Stimulated activated naive CD8-positive, alpha-beta T cell treated with anti-CD3 and anti-CD28 coated beads, Interleukin-15, Interleukin-2, amounts not matched to agents 100 U/mL and 50 U/mL, for 24 hours (primary cell): ENCODE measurements around the gene DLGAP4.
A peak's percentile ranks its signal among the peaks of the same experiment; 100 is the strongest.

Experiments
- ATAC-seq: fragments of 150-1000 bp; cut with Tn5 transposase; one replicate; pipeline ENCODE4 v1.10.0; 2021
- DNase-seq: peaks from one replicate; pipeline ENCODE4 v3.0.0; 2021

The DLGAP4 gene

GRCh38 chr20:36384022-36384619, 78.0 kb downstream of the DLGAP4 start:
- DNase-seq (peak; percentile 47), ATAC-seq (no peak)

GRCh38 chr20:36385503-36385902, 79.4 kb downstream of the DLGAP4 start:
- DNase-seq: no peak
- no peak for ATAC-seq

DNA sequence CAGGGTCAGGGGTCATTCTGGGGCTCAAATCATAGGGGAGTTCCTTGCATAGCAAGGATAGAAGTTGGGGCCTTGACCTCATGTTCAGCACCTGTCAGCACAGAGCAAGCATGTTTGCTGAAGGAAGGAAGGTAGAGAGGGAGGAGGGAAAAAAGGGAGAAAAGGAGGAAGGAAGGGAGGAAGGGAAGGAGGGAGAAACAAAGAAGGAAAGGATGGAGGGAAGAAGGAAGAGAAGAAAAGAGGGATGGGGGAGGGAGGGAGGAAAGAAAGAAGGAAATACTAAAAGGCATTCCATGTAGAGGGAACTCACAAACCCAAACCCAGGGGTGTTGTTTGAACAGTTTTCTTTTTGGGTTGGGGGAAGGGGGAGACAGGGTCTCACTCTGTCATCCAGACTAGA, 80.1 kb downstream of the DLGAP4 start:
- no peak for DNase-seq

GRCh38 chr20:36390269-36390668, 84.1 kb downstream of the DLGAP4 start:
- DNase-seq (no peak), ATAC-seq (no peak)

More for the DNA sequence above, 80.1 kb downstream of the DLGAP4 start:
- no peak for ATAC-seq

DNA sequence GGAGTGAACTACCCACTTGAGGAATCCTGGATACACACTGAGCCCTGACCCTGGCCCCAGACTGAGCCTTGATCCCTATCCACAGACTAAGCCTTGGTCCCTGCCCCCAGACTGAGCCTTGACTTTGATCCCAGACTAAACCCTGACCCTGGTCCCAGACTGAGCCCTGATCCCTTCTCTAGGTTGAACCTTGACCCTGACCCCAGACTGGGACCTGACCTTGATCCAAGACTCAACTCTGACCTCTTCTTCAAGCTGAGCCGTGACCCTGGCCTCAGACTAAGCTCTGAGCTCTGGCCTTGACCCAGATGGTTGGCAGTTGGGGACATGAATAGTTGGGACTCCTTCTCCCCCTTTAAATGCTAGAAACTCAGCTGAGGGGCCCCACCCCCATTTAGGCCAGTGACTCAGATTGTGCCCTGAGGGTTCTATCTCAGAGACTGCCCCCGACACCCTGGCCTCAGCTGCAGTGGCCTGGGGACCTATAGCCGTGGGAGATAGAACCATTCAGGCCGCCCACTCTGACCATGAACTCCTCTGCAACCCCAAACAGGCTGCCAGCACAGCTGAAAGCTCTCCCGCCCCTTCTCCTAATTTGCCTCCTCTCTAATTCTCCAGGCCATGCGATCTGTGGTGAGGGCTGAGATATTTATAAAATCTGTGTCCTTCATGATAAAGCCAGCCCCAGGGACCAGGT, 84.7 kb downstream of the DLGAP4 start:
- no peak for DNase-seq
- ATAC-seq: no peak

GRCh38 chr20:36391456-36391855, 85.3 kb downstream of the DLGAP4 start:
- DNase-seq (no peak), ATAC-seq (no peak)

DNA sequence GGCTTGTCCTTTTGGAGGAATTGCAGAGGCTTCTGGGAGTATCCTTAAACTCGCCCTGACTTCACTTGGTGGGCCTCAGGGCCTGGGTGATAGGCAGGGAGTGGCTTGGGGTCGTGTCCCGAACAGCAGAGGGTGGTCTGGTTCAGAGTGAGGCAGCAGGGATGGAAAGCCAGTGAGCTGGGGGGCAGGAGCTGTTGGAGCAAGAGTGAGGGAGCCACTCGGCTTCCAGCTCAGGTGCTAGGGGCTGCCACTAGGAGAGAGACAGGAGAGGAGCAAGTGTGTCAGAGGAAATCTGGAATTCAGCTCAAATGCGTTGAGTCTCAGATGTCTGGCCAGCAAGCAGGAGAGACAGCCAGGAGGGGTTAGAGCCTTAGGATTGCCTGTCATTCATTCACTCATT, 85.8 kb downstream of the DLGAP4 start:
- ATAC-seq: no peak
- no peak for DNase-seq

DNA sequence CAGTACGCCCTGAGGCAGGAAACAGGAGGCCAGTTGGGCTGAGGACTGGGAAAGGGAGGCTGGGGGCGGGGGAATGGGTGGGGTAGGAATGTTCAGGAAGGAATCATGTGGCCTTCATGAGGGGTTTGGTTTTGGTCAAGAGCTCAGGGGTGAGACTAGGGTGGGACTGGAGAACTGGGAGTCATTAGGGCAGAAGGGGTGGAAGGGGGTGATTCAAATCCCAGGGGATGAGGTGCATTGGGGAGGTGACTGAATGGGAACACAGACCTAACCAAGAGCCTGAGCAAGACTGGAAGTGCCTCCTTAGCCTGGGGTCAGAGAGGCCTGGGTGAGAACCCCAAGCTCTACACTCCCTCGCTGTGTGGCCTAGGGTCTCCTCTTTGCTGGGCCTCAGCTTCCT, 86.8 kb downstream of the DLGAP4 start:
- ATAC-seq: no peak
- no peak for DNase-seq

DNA sequence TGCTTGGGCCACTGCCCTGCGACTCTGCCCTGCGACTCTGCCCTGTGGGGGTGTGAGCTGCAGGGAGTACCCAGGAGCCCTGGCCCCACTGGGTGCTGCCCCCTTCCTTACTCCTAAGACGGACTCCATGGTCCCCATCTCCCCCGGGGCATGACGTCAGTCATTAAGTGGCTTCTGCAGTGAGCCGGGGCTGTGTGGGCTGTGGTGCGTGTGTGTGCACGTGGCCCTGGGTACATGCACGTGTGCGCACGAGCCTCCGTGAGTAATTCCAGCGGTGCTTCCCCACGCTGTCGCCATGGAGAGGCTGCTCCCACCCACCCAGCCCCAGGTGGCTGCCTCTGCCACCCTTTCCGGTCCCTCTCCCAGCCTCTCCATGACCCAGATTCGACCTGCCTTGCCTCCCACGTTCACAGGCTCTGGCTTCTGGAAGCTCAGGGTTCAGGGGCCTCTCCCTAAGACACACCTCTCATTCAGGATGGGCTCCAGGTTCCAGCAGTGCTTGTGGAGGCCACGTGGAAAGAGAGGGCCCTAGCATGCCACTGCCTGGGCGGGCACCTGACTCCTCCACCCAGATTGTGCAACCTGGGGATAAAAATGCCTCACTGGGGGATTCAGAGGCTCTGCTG, 88.3 kb downstream of the DLGAP4 start:
- ATAC-seq: no peak
- no peak for DNase-seq

- ATAC-seq: no peak
- no peak for DNase-seq
These were observed 90.2 kb downstream of the DLGAP4 start for GRCh38 chr20:36396340-36396739.

DNA sequence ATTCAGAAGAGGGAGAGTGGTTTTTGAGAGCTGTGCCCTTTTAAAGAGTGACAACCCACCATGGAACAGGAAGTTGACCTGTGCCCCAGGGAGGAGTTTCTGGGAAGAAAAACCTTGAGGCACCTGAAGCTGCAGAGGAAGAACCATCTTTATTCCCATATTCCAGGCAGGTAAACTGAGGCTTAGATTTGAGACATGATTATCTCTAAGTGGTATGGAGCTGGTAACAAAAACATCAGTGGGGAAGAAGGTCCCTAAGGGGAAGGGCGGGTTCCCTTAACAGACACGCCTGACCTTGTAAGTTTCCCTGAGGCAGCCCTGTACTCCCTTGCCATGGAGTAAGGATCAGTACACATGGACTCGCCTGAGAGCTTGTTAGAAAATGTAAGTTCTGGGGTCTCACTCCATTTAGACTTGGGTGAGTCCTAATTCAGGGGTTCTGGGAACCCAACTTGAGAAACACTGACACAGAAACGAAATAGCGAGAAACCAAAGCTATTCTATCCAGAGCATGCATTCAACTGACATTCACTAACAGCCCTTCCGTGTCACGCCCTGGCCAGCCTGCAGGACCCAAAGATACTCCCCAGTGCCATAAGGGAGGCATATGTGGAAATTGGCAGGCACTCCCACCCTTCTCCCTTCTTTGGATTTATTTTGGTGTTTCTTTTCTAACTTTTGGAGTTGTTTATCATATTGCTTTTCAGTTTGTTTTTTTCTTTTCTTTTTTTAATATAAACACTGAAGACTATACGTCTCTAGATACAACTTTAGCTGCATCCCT, 90.9 kb downstream of the DLGAP4 start:
- ATAC-seq (no peak), DNase-seq (no peak)

- ATAC-seq: no peak
- no peak for DNase-seq
These were observed 92.4 kb downstream of the DLGAP4 start for GRCh38 chr20:36398515-36398914.

GRCh38 chr20:36399147-36399968, 93.2 kb downstream of the DLGAP4 start:
- peak; percentile 32 for ATAC-seq
- DNase-seq: peak; percentile 58

- ATAC-seq: no peak
- DNase-seq: no peak
These were observed 93.9 kb downstream of the DLGAP4 start for GRCh38 chr20:36399969-36400545.

DNA sequence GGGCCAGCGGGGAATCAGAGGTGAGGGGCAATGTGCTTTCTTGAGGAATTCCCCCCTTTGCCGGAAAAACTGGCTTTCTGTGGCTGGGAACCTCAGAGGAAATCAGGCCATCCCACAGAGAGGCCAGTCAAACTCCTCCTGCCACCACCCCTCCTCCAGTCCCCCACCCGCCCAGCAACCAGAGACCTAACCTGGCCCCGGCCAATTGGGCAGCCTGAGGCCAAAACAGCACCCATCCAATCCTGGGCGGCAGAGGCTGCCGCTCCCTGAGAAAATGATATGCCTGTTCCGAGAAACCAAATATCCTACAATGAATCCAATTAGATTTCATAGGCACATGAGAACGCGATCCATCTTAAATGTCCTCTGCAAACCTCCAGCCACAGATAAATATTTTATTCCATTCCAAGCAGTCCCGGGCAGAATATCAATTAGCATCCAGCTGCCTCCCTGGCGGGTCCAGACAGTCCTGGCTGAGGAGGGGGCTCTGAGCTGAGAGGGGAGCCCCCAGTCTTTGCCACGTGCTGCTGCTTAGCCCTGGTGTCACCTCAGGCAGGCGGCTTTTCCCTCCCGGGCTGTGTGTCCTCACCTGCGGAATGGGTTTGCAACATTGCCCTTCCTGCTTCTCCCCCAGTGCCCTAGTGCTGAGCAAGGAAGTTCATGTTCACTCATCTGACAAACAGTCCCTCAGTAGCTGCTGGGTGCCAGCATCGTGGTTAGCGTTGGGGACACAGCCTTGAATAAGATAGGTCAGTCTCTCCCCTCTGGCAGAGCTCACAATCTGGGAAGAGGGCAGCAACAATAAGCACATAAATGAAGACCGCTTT, 95.0 kb downstream of the DLGAP4 start:
- ATAC-seq (no peak), DNase-seq (no peak)

GRCh38 chr20:36402708-36403107, 96.6 kb downstream of the DLGAP4 start:
- ATAC-seq (no peak), DNase-seq (no peak)

DNA sequence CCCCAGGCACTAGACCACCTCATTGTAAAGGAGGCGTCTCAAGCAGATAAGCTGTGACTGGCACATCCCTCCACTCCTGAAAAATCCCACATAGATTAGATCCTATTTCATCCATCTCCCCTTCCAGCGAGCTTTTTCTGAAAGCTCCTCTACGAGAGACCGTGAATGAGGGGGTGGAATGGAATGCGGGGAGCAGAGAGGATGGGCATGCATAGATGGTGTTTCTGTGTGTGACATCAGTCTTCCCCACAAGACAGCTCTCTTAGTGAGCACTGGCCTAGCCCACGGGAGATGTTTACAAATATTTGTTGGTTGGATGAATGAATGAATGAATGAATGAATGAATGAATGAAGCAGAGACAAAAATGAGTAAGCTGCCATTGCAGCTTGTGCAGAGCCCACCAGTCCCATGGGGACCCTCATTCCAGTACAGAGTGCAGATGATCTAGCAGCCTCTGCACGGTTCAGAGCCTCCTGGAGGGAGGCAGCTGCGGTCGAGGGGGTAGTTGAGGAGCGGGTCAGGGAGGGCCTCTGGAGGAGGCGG, 98.4 kb downstream of the DLGAP4 start:
- no peak for DNase-seq
- no peak for ATAC-seq

- DNase-seq: no peak
These were observed 99.1 kb downstream of the DLGAP4 start for GRCh38 chr20:36405255-36405654.

DNA sequence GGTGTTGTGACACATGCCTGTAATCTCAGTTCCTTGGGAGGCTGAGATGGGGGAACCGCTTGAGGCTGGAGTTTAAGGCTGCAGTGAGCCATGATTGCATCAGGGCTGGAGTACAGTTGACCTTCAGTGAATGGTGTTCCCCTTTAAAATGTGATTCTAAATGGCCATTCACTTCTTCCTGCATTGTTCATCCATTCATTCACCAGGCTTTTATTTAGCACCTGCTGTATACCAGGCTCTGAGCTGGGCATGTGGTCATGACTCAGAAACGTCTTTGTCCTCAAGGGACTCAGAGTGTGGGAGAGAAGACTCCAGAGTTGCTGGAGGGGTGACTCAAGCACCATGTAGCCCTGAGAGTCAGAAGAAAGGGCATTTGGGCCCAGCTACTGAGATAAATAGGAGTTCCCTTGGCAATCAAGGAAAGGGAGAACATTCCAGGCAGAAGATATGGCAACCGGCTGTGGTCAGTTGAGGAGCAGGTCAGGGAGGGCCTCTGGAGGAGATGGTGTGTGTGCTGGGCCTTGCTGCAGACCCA, 101.1 kb downstream of the DLGAP4 start:
- DNase-seq (no peak), ATAC-seq (no peak)

More at GRCh38 chr20:36405255-36405654, 99.1 kb downstream of the DLGAP4 start:
- no peak for ATAC-seq

- no peak for DNase-seq
- no peak for ATAC-seq
These were observed 102.1 kb downstream of the DLGAP4 start for GRCh38 chr20:36408219-36408618.
